ENCODE measurements around the gene WDR45B. TPM values are rescaled to one million over a fixed set of nuclear protein-coding genes. Genes with fewer than 3 reads are reported as not detected.
"Not testable (repeated sequence)": the region's sequence is repeated elsewhere in the genome, so short reads cannot be mapped to it uniquely, and the experiment has no call there.

WDR45B gene
- total RNA-seq, 1 donor from 2014 or later: 34.3 TPM

DNA sequence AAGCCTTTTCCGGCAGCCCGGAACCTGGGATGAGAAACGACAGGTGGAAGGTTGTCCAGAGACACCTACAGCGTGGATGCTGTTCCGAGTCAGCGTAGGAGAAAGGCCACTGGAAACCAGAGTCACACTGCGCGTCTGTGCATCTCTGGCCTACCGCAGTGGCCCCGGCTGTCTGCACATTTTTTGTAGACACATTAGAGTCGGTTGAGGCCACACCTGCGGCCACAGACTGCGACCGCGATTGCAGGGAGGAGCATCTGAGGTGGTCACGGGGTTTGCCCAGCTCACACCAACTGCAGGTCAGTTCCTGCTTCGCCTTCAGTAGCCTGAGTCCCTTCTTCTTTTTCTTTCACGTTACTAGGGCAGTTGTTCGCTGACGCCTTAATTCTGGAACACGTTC lies 52.4 kb downstream of the WDR45B start:
- intact Hi-C loops (cut with DNase I): no loop called here
- no peak for DNase-seq
- no peak for ATAC-seq (ENCODE audit: poor library complexity)

DNA sequence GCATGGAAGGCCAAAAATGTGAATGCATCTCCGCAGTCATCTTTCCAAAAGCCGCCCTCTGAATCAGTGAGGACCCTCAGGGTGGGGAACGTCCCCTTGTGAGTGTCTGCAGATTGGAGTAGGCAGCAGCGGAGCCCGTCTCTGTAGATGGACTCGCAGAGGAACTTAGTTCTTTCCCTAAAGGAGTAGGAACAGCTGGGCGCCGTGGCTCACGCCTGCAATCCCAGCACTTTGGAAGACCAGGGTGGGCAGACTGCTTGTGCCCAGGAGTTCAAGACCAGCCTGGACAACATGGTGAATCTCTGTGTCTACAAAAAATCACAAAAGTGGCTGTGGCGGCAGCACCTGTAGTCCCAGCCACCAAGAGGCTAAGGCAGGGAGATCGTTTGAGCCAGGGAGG lies 53.7 kb downstream of the WDR45B start:
- ATAC-seq (ENCODE audit: poor library complexity): no peak
- DNase-seq: no peak
- intact Hi-C loops (cut with DNase I): no loop called here

GRCh38 chr17:82593590-82594087 lies 54.6 kb downstream of the WDR45B start:
- ATAC-seq (ENCODE audit: poor library complexity): no peak
- intact Hi-C loops (cut with DNase I): no loop called here
- no peak for DNase-seq

DNA sequence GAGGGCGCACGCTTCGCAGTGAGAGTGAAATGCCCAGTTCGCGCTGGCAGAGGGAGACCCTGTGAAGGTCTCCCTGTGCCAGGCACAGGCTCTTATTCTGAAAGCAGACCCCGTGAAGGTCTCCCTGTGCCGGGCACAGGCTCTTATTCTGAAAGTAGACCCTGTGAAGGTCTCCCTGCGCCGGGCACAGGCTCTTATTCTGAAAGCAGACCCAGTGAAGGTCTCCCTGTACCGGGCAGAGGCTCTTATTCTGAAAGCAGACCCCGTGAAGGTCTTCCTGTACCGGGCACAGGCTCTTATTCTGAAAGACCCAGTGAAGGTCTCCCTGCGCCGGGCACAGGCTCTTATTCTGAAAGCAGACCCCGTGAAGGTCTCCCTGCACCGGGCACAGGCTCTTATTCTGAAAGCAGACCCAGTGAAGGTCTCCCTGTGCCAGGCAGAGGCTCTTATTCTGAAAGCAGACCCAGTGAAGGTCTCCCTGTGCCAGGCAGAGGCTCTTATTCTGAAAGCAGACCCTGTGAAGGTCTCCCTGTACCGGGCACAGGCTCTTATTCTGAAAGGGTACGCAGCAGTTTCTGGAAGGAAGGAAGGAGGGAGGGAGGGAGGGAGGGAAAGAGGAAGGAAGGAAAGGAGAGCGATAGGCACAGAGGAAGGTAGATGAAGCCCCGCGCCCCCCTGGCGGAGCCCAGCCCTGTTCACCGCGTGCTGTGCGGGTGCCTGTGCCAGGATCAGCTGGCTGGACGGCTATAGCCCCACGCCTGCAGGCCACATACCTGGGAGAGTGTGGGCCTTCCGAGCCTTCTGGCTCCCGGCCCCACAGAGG lies 55.3 kb downstream of the WDR45B start:
- ATAC-seq (ENCODE audit: poor library complexity): peak; percentile 50
- DNase-seq: peak; percentile 68

GRCh38 chr17:82592289-82592766 lies 55.9 kb downstream of the WDR45B start:
- intact Hi-C loops (cut with DNase I): no loop called here
- no peak for DNase-seq
- ATAC-seq (ENCODE audit: poor library complexity): peak; percentile 11

More for the DNA sequence above, 55.3 kb downstream of the WDR45B start:
- intact Hi-C loops (cut with DNase I): no loop called here

- DNase-seq (no peak), ATAC-seq (ENCODE audit: poor library complexity) (no peak)
- intact Hi-C loops (cut with DNase I): no loop called here
These were observed 57.2 kb downstream of the WDR45B start for GRCh38 chr17:82590881-82591539.

DNA sequence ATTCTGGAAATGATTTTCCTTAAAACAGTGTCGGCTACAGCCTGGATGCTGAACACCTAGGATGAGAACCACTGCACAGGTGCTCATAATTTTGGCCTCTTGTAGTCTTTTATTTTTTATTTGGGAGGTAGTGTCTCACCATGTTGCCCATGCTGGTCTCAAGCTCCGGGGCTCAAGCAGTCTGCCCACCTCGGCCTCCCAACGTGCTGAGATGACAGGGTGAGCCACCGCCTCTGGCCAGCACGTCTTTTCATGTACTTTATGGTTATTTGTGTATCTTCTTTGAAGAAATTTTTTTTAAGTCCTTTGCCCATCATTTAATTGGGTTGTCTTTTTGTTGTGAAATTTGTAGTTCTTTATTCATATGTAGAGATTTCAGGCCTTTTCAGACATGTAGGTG lies 58.0 kb downstream of the WDR45B start:
- DNase-seq: no peak
- intact Hi-C loops (cut with DNase I): no loop called here
- ATAC-seq (ENCODE audit: poor library complexity): no peak

DNA sequence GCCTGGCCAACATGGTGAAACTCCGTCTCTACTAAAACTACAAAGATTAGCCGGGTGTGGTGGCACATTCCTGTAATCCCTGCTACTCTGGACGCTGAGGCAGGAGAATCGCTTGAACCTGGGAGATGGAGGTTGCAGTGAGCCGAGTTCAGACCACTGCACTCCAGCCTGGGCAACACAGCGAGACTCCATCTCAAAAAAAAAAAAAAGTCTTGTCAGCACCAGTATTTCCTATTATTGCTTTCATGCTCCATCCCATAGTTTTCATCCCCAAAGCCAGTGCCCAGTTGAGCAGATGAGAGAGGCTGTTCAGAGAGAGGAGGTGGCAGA lies 58.4 kb downstream of the WDR45B start:
- ATAC-seq (ENCODE audit: poor library complexity) (no peak), DNase-seq (no peak)
- intact Hi-C loops (cut with DNase I): no loop called here

DNA sequence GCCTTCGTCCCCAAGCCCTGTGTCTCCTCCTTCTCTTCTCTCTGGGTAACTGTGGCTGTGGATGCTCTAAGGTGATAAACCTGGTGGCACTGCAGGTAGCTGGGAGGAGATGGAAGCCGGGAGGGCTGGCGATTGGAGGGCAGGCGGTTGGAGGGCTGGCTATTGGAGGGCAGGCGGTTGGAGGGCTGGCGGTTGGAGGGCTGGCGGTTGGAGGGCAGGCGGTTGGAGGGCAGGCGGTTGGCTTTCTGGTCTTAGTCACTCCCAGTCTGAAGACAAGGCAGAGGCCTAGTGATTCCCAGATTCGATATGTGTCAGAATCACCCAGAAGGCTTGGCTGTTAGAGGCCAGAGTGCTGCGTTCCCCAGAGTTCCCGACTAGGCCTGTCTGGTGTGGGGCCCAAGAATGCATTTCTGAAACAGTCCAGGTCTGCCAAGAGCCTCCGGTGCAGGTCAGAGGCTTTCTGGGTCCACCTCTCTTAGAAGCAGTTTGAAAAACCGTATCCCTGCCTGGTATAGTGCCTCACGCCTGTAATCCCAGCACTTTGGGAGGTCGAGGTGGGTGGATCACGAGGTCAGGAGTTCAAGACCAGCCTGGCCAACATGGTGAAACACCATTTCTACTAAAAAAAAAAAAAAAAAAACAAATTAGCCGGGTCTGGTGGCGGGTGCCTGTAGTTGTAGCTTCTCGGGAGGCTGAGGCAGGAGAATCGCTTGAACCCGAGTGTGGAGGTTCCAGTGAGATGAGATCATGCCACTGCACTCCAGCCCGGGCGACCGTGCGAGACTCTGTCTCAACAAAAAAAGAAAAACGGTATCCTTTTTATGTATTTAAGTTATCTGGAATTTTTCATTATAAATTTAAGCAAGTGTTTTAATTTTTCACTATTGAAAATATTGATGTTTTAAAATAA lies 59.7 kb downstream of the WDR45B start:
- ATAC-seq (ENCODE audit: poor library complexity) (no peak), DNase-seq (no peak)
- intact Hi-C loops (cut with DNase I): no loop called here

- intact Hi-C loops (cut with DNase I): no loop called here
- ATAC-seq (ENCODE audit: poor library complexity): no peak
- no peak for DNase-seq
These were observed 60.8 kb downstream of the WDR45B start for GRCh38 chr17:82587234-82588086.

DNA sequence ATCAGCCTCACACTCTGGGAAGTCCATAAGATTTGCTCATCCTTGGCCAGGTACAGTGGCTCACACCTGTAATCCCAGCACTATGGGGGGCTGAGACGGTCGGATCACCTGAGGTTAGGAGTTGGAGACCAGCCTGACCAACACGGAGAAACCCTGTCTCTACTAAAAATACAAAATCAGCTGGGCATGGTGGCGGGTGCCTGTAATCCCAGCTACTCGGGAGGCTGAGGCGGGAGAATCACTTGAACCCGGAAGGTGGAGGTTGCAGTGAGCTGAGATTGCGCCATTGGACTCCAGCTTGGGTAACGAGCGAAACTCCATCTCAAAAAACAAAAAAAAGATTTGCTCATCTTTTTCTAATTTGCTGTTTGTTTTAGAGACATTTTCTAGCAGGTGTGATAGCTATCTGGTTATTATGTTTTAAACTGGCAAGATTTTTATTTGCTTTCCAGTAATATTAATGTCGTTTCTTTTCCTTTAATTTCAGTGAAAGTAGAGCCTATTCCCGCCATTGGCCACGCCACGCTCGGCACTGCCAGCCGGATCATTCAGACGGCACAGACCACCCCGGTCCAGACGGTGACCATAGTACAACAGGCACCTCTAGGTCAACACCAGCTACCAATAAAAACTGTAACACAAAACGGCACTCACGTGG lies 61.5 kb downstream of the WDR45B start:
- intact Hi-C loops (cut with DNase I): no loop called here
- no peak for DNase-seq
- no peak for ATAC-seq (ENCODE audit: poor library complexity)

GRCh38 chr17:82585935-82586575 lies 62.2 kb downstream of the WDR45B start:
- peak; percentile 61 for DNase-seq
- ATAC-seq (ENCODE audit: poor library complexity): not testable (repeated sequence)

GRCh38 chr17:82583720-82584234 lies 64.5 kb downstream of the WDR45B start:
- ATAC-seq (ENCODE audit: poor library complexity) (no peak), DNase-seq (no peak)
- intact Hi-C loops (cut with DNase I): no loop called here

More at GRCh38 chr17:82585935-82586575, 62.2 kb downstream of the WDR45B start:
- intact Hi-C loops (cut with DNase I): not testable (repeated sequence)

GRCh38 chr17:82582709-82583108 lies 65.5 kb downstream of the WDR45B start:
- no peak for ATAC-seq (ENCODE audit: poor library complexity)
- intact Hi-C loops (cut with DNase I): no loop called here
- DNase-seq: no peak

- ATAC-seq (ENCODE audit: poor library complexity): no peak
- no peak for DNase-seq
- intact Hi-C loops (cut with DNase I): no loop called here
These were observed 66.0 kb downstream of the WDR45B start for GRCh38 chr17:82582213-82582612.

GRCh38 chr17:82579969-82580368 lies 68.3 kb downstream of the WDR45B start:
- ATAC-seq (ENCODE audit: poor library complexity); DNase-seq; intact Hi-C loops (cut with DNase I): not testable (repeated sequence)

- ATAC-seq (ENCODE audit: poor library complexity) (no peak), DNase-seq (no peak)
- intact Hi-C loops (cut with DNase I): no loop called here
These were observed 70.9 kb downstream of the WDR45B start for GRCh38 chr17:82577300-82577699.
